Mesothelial cell of epicardium (in vitro differentiated cells): Measurements from ENCODE around the gene STAT1. TPM values are rescaled to one million over a fixed set of nuclear protein-coding genes. Genes with fewer than 3 reads are reported as not detected.

ENCODE experiments used
- DNase-seq, 2 experiments: peaks; one replicate each; pipeline ENCODE4 v3.0.0; 2021; ENCODE audit warnings: low spot score in 2 of 2; ENCODE audit not compliant: unreplicated experiment in 2 of 2
- H3K27ac Mint-ChIP-seq: 2 replicates; pipeline ENCODE4 v1.8.0; 2021; ENCODE audit warnings: mixed read lengths
- H3K27me3 Mint-ChIP-seq: 2 replicates; pipeline ENCODE4 v1.8.0; 2021; ENCODE audit warnings: low read depth, mixed read lengths
- H3K36me3 Mint-ChIP-seq: 2 replicates; pipeline ENCODE4 v1.8.0; 2021; ENCODE audit warnings: mixed read lengths
- H3K4me1 Mint-ChIP-seq: 2 replicates; pipeline ENCODE4 v1.8.0; 2021; ENCODE audit warnings: mixed read lengths
- H3K4me3 Mint-ChIP-seq: 2 replicates; pipeline ENCODE4 v1.8.0; 2021; ENCODE audit warnings: mild to moderate bottlenecking, moderate library complexity, mixed read lengths
- H3K9me3 Mint-ChIP-seq: 2 replicates; pipeline ENCODE4 v1.8.0; 2021; ENCODE audit warnings: mixed read lengths
- total RNA-seq: library from RNA; stranded (reverse); gene quantifications from 3 replicates; pipeline ENCODE4 v1.2.1, GENCODE V29; 2021
- TF ChIP-seq, protein P1 (sequence below): fragments of 200-600 bp; sonication (generic); IDR thresholded peaks from one replicate; pipeline ENCODE4 v1.5.0; 2021; ENCODE audit warnings: antibody characterized with exemption; ENCODE audit not compliant: unreplicated experiment

STAT1 gene
- total RNA-seq, 1 donor from 2014 or later: 106 TPM

DNA sequence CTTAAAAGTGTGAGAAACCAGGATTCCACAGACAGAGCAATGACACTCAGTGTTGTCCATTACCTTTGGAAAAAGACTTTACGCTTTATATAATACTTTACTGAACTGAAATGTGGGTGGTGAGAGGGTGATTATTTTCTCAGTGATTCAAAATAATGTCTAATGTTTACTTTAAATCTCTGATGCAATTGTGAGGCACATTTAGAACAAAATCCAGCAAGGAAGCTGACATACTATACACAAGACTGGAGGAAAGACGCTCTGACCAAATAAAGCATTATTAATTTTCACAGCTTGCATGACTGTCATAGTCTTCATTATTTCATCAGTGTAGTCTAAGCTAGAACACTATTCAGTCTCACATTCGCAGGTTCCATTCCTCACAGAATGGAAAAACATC, 34.1 kb upstream of the STAT1 start:
- DNase-seq: no peak

DNA sequence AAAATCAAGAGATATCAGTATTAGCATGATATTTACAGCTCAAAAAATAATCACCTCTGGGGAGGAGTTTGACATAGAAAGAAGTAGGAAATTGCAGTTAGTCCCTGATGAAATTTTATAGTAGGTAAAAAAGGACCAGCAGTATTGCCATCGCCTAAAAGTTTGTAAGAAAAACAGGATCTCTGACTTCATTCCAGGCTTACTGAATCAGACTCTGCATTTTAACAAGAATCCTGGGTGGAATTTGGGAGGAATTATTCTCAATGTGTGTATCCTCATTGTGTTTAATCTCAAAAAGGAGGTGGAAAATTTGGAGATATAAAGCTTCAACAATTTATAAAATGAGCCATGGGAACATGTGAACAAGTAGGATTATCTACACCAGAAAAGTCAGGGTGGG, 31.2 kb upstream of the STAT1 start:
- H3K27ac Mint-ChIP-seq: no peak overlapping the region
- peaks cover 7% of the 10 kb centered on the region for H3K4me1 Mint-ChIP-seq
- no peaks in the 10 kb centered on the region for H3K36me3 Mint-ChIP-seq
- TF ChIP-seq, protein P1, sequence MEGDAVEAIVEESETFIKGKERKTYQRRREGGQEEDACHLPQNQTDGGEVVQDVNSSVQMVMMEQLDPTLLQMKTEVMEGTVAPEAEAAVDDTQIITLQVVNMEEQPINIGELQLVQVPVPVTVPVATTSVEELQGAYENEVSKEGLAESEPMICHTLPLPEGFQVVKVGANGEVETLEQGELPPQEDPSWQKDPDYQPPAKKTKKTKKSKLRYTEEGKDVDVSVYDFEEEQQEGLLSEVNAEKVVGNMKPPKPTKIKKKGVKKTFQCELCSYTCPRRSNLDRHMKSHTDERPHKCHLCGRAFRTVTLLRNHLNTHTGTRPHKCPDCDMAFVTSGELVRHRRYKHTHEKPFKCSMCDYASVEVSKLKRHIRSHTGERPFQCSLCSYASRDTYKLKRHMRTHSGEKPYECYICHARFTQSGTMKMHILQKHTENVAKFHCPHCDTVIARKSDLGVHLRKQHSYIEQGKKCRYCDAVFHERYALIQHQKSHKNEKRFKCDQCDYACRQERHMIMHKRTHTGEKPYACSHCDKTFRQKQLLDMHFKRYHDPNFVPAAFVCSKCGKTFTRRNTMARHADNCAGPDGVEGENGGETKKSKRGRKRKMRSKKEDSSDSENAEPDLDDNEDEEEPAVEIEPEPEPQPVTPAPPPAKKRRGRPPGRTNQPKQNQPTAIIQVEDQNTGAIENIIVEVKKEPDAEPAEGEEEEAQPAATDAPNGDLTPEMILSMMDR: no peak
- DNase-seq: no peak
- H3K4me3 Mint-ChIP-seq: no peak overlapping the region
- H3K27me3 Mint-ChIP-seq: no peaks in the 10 kb centered on the region
- peaks cover 8% of the 10 kb centered on the region for H3K9me3 Mint-ChIP-seq

More for the DNA sequence above, 34.1 kb upstream of the STAT1 start:
- Mint-ChIP-seq H3K4me1 (peaks cover 13% of the 10 kb centered on the region), H3K4me3 (no peak overlapping the region), H3K36me3 (no peaks in the 10 kb centered on the region), H3K9me3 (peaks cover 8% of the 10 kb centered on the region), H3K27ac (no peak overlapping the region), H3K27me3 (peaks cover 4% of the 10 kb centered on the region)
- TF ChIP-seq, protein P1: no peak

DNA sequence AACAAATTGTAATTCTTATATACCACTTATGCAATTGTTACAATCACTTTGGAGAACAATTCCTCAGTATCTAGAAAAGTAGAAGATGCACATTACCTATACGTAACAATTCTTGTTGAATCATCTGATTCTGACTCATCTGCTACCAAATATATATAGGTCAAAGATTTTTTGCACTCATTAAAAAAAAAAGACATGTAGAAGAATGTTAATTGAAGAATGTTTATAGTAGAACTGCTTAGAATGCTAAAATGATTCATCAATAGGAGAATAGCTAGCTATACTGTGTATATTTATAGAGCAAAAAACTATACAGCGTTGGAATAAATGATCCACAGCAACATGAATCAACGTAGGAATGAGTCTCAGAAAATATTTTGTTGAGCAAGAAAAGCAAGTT, 29.5 kb upstream of the STAT1 start:
- DNase-seq: no peak
- H3K36me3 Mint-ChIP-seq: no peaks in the 10 kb centered on the region
- H3K27me3 Mint-ChIP-seq: no peaks in the 10 kb centered on the region
- H3K4me1 Mint-ChIP-seq: no peaks in the 10 kb centered on the region
- no peak overlapping the region for H3K27ac Mint-ChIP-seq
- TF ChIP-seq, protein P1: no peak
- peaks cover 8% of the 10 kb centered on the region for H3K9me3 Mint-ChIP-seq
- no peak overlapping the region for H3K4me3 Mint-ChIP-seq

DNA sequence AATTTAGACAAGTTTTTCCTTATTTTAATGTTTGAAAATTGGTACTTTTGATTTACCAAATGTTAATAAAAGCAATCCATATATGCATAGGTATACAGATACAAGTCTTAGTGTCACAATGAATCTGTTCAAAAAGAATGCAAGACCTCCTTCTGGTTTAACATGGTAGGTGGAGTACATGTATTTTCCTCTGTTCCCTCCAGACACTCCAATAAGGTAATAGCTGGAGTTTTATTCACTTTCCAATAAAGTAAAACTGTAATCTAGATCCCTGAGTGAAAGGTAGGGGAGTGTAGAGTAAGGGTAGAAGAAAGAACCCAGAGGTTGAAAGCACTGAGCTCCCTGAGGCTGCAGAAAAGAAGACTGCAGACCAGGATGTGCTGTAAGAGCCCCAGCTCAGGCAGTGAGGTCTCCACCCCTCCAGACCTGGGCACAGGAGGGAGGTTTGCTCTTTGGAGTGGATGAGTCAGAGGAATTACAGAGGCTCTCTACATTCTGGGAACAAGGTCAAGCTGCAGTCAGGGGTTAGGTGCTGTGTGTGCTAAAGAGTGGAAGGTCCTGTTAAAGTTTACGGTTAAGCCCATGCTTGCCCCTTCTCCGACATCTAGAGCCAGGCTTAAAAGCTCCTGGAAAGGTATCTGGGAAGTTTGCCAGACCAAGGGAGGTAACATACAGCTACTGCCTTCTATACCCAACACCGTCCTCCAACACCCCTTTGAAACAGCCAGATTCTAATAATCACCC, 27.6 kb upstream of the STAT1 start:
- Mint-ChIP-seq H3K27ac (no peak overlapping the region), H3K27me3 (no peaks in the 10 kb centered on the region), H3K4me1 (no peaks in the 10 kb centered on the region), H3K4me3 (no peak overlapping the region), H3K9me3 (peaks cover 8% of the 10 kb centered on the region), H3K36me3 (no peaks in the 10 kb centered on the region)
- no peak for DNase-seq
- TF ChIP-seq, protein P1: no peak

DNA sequence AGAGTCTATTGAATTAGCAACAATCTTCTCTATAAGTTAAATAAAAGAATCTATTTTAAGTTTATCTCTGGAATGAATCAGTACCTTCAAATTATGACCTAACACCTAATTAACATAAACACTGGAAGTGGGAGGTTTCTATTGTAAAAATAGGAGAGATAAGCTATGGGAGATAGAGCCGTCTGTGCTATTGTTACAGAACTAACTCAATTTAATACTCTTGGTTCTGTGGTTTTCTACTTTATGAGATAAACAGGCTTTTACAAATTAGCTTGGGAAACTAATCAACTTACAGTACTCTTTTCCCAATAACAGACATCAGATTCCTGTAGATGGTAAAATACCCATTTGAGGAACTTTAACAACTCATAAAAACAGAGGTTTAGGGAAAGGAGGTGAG, 25.6 kb upstream of the STAT1 start:
- DNase-seq: no peak
- TF ChIP-seq, protein P1: no peak
- Mint-ChIP-seq H3K36me3 (no peaks in the 10 kb centered on the region), H3K4me3 (no peak overlapping the region), H3K27ac (no peak overlapping the region), H3K4me1 (no peaks in the 10 kb centered on the region), H3K27me3 (no peaks in the 10 kb centered on the region), H3K9me3 (peaks cover 7% of the 10 kb centered on the region)
